K562 (cell line): Measurements from ENCODE around the gene TMEM53. TPM values are rescaled to one million over a fixed set of nuclear protein-coding genes. Genes with fewer than 3 reads are reported as not detected.

ENCODE experiments used
- KLF16 ChIP-seq: IDR thresholded peaks from 2 replicates; pipeline ENCODE4 v1.6.1; 2016; ENCODE audit warnings: antibody characterized with exemption
- MED1 ChIP-seq: sonication (generic); formaldehyde crosslinking; IDR thresholded peaks from 2 replicates; pipeline ENCODE4 v1.8.1; 2023; ENCODE audit warnings: missing genetic modification reagents, borderline replicate concordance
- RAD21 ChIP-seq, 2 experiments: fragments of 250-450 bp in 1 of 2; fragments of 450-650 bp in 1 of 2; sonication (Bioruptor Pico) in 1 of 2; formaldehyde crosslinking in 1 of 2; IDR thresholded peaks in 1 of 2; conservative IDR thresholded peaks in 1 of 2; 2 replicates each; pipeline versions ENCODE4 v1.4.0 to v1.8.0; 2020 to 2022; ENCODE audit warnings: mild to moderate bottlenecking in 2 of 2, moderate library complexity in 1 of 2
- RB1 ChIP-seq: fragments of 450-650 bp; IDR thresholded peaks from 2 replicates; pipeline ENCODE4 v1.6.1; 2017; ENCODE audit warnings: low read depth, mild to moderate bottlenecking
- REST ChIP-seq, 2 experiments: fragments of 450-650 bp; formaldehyde crosslinking in 1 of 2; IDR thresholded peaks; 2 replicates each; pipeline versions ENCODE4 v1.4.0 to v1.6.1; 2014 to 2020; ENCODE audit warnings: mild to moderate bottlenecking in 2 of 2, borderline replicate concordance in 1 of 2, low read depth in 1 of 2
- polyA plus RNA-seq, 8 experiments: library from polyadenylated mRNA; depleted of rRNA in 4 of 8; stranded (reverse) in 5 of 8; unstranded in 3 of 8; fragments of >200 nt; fragmentation: Nextera tagmentation in 2 of 8; fragmentation: Illumina TruSeq in 1 of 8; extraction: Ambion mirVana in 2 of 8; extraction: Trizol in 1 of 8; gene quantifications; 2 replicates each; pipeline versions ENCODE4 v1.2.1 to v1.2.3, GENCODE V29; 2011 to 2014; ENCODE audit warnings: inconsistent platforms in 1 of 8, missing spikeins in 1 of 8
- total RNA-seq, 7 experiments: library from RNA; depleted of rRNA in 6 of 7; stranded (reverse); fragments of >200 nt in 6 of 7; fragmentation: Illumina TruSeq in 2 of 7; extraction: Trizol in 2 of 7; gene quantifications; 2 replicates each; pipeline versions ENCODE4 v1.2.1 to v1.2.3, GENCODE V29; 2011 to 2021; ENCODE audit warnings: low replicate concordance in 1 of 7

Gene TMEM53
- total and polyA plus RNA-seq, 9 of the 15 experiments (the other 6 are each of a cell fraction or from before 2014, with no cell fraction given) = 0.23 to 3.7 (median 2.0) TPM

GRCh38 chr1:44655609-44656008 lies 18.7 kb downstream of the TMEM53 start (continued):
- peak; percentile 66; the same call in 1 of the 2 replicates for TF ChIP-seq REST (IDR thresholded peaks at IDR 0.05; ENCODE audit: borderline replicate concordance)
- no peak for TF ChIP-seq REST (CRISPR knock-in tag; IDR thresholded peaks at IDR 0.05; ENCODE audit: low read depth)
- TF ChIP-seq RB1 = peak; percentile 27; the same call in 1 of the 2 replicates
- peak; percentile 47 to 74 for TF ChIP-seq RAD21 (CRISPR knock-in tag; conservative IDR thresholded peaks at IDR 0.05 in 1 of 2, IDR thresholded peaks at IDR 0.05 in 1 of 2)
- peak; percentile 48; the same call in 1 of the 2 replicates for TF ChIP-seq KLF16
- no peak for TF ChIP-seq MED1
